Measurements from ENCODE around the gene YIF1A.

YIF1A gene

GRCh38 chr11:66318600-66318970 is 29.6 kb upstream of the YIF1A start:
- no peak for TF ChIP-seq CTCF (IDR thresholded peaks at IDR 0.05)

- no peak for TF ChIP-seq CTCF (IDR thresholded peaks at IDR 0.05)
Measured at GRCh38 chr11:66317723-66318599, 29.0 kb upstream of the YIF1A start.

- no peak for TF ChIP-seq CTCF (IDR thresholded peaks at IDR 0.05)
Measured at GRCh38 chr11:66317322-66317722, 28.4 kb upstream of the YIF1A start.

- no peak for TF ChIP-seq CTCF (IDR thresholded peaks at IDR 0.05)
Measured at GRCh38 chr11:66316849-66317251, 27.9 kb upstream of the YIF1A start, which contains the start of gene CD248. CD248 (minus strand) TSS chr11:66317044; CDS start chr11:66317027, 17 bp downstream.

- no peak for TF ChIP-seq CTCF (IDR thresholded peaks at IDR 0.05)
Measured at GRCh38 chr11:66315921-66316811, 27.2 kb upstream of the YIF1A start.

GRCh38 chr11:66315498-66315885 is 26.5 kb upstream of the YIF1A start:
- TF ChIP-seq CTCF (IDR thresholded peaks at IDR 0.05): no peak

- TF ChIP-seq CTCF (IDR thresholded peaks at IDR 0.05): no peak
Measured at GRCh38 chr11:66314561-66315497, 25.9 kb upstream of the YIF1A start.
